Measurements from ENCODE around the gene PRCP. TPM values are rescaled to one million over a fixed set of nuclear protein-coding genes. Genes with fewer than 3 reads are reported as not detected.

The PRCP gene
- total RNA-seq, 1 donor from 2014 or later: 116 TPM

DNA sequence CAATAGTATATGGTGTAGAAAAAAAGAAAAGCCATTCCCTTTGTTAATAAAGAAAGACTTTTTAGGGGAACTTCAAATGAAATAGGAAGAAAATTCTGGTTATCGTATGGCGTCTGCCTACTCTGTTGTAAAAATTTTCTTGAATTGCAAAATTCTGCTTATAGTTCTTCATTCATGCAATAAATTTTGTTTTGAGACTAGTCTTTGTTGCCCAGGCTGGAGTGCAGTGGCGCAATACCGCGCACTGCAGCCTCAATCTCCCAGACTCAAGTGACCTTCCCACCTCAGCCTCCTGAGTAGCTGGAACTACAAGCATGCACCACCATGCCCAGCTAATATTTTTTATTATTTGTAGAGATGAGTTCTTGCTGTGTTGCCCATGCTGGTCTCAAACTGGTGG lies 7.1 kb upstream of the PRCP start:
- no peak for DNase-seq (ENCODE audit: low read depth in 2 of 2)

DNA sequence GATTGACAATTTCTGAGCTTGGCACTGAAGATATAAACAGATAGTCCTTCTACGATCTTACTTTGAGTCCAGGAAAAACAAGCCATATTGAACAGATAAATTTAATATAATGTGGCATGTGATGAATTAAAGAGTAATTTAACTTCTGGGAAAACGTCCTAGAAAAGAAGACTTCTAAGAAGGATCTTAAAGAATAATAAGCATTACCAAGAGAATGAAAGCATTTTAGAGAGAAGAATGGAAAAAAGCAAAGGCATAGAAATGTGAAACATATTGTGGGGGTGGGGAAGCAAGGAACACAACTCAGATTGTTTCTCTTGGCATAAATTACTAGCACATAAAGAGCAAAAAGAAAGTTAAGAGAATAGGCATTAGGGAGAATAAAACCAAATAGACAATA lies 6.7 kb upstream of the PRCP start:
- DNase-seq (ENCODE audit: low read depth in 2 of 2): peak in 1 of 2 donors; percentile 40

DNA sequence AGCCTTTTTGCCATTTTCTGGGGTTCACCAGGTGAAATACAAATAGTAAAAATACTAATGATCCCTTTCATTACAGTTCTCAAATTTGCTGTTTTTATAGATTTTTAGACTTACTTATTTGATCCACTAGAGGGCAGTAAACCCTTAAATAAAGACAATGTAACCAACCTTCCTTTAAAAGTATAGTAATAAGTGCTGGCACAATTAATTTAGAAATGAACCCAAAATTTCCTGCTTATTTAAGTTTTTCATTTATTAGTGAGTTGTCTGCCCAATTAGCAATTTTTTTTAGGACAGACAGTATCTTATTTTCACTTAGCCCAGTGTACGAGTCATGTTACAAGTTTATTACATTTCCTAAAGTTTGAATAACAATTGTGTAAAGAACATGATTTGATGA lies 6.0 kb upstream of the PRCP start:
- DNase-seq (ENCODE audit: low read depth in 2 of 2): peak in 1 of 2 donors; percentile 33

DNA sequence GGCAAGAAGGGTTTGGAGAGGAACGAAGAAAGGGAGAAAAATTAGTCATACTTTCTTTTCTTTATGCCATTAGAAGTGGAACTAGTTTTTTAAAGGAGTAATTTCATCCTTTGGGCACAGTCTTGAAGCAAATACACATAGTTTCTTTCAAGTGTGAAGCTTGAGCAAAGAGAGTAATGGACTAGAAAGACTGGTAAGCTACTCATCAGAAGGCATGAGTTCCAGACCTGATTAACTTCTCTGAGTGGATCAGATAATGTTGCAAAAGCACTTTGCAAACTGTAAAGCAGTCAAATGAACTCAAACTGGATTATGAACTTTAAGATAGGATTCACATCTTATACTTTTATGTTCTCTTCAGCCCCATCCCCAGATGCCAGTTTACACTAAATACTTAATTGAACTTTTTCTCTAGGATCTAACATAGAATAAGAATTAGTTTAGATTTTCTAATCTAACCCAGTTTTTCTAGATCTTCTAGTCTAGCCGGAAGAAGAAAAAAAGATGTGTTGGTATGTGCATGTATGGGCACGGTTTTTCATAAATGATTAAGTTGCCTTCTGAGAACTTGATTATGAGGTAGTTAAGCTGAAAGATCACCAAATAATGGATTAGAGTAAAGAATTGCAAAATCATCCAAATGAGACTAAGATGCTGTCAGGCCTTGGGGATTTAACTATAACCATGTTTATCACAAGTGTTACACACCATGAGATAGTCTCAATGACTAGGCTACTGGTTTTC lies 3.8 kb upstream of the PRCP start:
- DNase-seq (ENCODE audit: low read depth in 2 of 2): no peak

DNA sequence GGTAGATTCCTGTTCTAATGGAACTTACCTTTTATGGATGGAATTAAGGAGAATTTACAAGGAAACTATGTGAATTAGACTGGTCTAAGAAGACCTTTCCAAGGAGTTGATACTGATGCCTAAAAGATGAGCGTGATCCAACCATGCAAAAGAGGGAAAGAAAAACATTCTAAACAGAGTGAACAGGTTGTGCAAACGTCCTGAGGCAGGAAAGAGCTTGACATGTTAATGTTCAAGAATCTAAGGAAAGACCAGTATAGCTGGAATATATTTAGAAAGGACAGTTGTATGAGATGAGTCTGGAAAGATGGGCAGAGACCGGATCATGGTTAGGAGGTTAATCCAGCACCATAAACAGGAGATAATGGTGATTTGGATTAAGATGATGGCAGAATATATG lies 2.6 kb upstream of the PRCP start:
- no peak for DNase-seq (ENCODE audit: low read depth in 2 of 2)

DNA sequence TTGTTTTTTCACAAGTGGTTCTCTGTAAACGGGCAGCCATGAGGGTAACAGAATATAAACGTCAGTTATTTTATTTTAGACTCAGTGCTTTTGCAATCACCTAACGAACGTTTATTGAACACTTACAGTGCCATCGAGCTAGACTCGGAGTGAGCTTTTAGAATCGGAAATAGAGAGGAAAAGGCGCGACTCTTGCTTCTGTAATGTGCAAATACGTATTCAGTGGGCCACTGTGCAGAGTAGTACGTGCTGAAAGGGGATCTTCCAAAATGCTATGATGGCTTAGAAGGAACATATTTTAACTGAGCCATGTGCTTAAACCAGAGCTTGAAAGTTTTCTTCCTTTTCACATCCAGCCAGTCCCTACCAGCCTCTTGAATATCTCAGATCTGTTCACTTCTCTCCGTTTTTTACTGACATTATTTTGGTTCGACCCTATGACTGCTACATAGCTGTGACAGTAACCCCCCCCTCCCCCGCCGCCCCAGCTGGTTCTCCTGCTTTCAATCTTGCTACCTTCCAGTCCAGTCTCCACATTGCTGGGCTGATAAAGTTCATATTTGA lies 1.8 kb upstream of the PRCP start:
- no peak for DNase-seq (ENCODE audit: low read depth in 2 of 2)

DNA sequence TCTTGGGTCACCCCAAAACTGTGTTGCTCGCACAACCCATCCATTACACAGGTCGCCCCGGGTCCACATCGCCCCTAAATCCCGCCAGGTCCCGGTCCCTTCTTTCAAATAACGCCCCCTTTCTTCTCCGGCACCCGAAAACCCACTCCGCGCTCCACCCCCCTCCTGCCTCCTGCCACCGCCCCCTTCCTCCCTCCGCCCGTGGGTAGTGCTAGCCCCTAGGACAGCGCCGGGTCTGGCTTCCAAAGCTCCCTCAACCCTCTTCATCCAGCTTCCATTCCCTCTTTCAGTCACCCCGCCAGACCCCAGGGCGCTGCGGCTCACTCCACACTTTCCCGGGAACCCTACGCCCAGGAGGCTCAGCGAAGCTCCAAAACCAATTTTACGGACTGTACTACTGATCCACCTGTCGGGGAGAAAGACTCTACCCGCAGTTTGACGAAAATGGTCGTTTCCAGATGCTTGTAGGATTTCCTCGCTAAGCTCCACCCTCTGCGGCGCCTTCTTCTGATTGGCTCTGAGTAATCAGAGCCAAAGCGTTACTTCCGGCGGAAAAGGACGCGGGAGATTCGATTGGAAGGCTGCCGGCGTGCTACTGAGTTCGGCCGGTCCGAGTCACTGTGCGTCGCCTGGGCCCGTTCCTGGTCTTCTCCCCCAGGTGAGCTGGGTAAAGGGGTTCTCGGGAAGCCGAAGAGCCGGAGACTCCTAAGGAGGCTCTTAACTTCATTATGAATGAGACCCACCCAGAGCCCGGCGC lies 1.1 kb upstream of the PRCP start, which contains the start of gene DDIAS:
Gene DDIAS (plus strand): TSS at position 572 of the 757 bp plus-strand sequence. CDS start 13,003 bp downstream, outside the sequence.
- peak; percentile 98 to 99 for DNase-seq (ENCODE audit: low read depth in 2 of 2)

DNA sequence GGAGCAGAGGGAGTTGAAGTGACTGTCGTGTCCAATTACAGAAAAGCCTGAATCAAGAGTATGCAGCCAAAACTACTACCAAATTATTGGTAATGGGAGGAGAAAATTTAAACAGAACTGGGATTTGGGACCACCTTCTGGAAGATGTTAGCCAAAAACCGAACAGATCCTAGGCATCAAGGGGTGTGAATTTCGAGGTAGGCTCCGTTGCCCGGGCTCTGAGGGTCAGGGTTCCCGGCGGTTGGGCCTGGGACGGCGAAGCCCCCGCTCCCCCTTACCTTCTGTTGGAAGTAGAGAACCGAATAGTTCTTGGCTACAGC lies 313 bp downstream of the PRCP start:
- DNase-seq (ENCODE audit: low read depth in 2 of 2): no peak

DNA sequence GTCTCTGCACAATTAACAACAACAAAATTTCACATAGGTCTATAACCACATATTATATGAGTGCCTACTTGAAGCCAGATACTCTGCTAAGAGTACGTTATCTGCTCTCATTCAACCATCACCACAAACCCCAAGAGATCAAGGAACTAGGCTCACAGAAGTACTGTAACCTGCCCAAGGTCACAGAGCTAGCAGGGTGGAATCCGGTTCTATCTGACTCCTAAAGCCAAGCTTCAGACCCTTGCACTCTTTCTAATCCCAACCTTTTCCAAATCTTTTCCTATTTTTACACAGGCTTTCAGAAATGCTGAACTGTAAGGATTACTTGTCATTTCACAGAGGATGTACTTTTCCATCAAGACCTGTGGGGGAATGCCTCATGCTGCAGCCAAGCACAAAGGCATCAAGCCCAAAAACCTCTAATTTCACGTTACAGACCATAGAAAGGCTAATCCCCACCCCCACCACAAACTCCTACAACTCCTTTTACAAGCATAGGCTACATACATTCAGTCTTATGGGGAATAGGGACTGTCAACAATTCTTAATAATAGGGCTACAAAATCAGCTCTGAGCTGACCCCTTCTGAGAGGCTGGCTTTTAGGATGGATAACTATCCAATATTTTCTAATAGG lies 927 bp downstream of the PRCP start:
- no peak for DNase-seq (ENCODE audit: low read depth in 2 of 2)

DNA sequence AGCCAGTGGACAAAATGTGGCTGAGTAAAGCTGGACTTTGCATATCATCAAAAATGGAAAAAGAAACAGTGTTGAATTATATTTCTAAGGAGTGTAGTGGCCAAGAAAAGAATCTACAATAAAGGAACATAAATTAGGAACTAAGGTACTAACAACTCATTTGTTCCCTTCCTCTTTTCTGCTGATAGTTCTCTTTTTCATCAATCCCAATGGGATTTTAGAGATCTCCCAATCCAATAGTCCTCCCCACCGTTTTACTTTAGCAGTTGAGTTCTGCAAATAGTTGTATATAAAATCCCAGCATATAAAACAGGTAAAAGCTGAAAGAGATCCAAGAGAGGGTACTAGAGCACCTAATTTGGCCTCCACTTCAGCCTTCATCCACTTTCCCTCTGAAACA lies 2.0 kb downstream of the PRCP start:
- DNase-seq (ENCODE audit: low read depth in 2 of 2): no peak

DNA sequence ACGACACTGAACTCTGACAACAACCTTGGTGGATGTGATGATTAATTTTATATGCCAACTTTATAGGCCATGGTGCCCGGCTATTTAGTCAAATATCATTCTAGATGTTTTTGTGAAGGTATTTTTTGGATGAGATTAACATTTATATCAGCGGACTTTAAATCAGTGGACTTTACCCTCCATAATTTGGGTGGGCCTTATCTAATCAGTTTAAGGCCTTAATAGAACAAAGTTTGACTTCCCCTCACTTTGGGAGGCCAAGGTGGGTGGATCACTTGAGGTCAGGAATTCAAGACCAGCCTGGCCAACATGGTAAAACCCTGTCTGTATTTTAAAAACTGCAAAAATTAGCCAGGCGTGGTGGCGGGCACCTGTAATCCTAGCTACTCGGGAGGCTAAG lies 4.0 kb downstream of the PRCP start:
- no peak for DNase-seq (ENCODE audit: low read depth in 2 of 2)

DNA sequence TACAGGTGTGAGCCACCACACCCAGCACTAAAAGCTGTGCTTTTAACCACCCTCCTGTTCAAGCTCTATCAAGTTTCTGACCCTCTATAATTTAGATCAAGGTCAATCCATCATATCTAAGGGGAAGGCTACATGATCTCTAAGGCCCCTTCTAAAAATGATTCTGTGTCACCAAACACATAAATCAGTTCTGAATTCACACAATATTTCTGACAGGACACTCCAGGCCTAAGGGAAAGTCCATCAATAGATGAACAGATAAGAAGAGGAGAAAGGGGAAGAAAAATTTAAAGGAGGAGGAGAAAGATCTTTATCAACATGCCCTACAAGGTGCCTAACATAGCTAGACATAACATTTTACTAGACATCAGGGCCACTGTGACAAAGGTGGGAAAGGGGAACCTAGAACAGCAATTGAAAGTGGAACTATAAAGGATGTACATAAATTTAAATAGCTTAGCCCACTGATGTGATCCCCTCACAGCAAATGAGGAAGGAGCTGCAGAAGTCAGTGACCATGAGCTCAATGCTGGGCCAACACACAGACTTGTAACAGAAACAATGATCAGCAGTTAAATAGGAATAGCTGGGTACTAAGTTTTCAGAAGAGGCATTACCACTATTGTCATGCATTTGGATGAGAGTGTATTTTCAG lies 4.7 kb downstream of the PRCP start:
- no peak for DNase-seq (ENCODE audit: low read depth in 2 of 2)

DNA sequence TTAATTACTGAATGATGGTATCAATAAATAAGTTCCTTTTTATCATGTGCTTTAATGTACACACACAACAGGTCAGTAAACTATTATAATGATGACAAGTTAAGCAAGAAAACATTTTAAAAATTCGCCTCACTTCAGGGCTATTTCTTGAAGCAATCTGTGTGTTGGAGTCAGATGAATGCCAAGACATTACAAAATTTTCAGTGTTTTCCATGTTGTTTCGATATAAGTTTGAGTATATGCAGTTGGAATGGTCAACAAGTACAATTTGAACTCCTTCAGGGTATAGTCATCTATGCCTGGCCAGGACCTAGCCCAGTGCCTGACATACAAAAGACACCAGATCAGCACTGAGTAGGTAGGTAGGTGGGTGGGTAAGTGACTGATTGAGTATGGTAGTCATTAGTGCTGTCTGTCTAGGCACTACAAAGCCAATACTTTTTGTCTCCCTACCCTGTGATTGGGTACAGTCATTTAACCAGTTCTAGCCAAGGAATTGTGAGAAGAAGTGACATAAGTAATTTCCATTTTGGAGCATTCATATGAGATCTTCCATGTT lies 7.5 kb downstream of the PRCP start:
- no peak for DNase-seq (ENCODE audit: low read depth in 2 of 2)

DNA sequence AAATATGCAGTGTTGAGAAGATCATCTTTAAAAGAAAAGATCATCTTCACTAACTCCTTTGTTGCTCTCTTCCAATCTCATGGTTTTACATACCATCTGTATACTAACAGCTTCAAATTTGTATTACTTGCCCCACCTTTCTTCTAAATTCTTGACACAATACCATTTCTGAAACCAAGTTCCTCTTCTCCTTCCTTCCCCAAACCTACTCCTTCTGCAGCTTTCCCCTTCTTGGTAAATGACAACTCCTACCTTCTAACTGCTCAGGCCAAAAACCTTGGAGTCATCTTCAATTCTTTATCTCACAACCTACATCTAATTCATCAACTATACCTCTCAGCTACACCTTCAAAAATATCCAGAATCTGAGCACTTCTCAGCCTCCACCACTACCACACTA lies 9.3 kb downstream of the PRCP start:
- DNase-seq (ENCODE audit: low read depth in 2 of 2): no peak

DNA sequence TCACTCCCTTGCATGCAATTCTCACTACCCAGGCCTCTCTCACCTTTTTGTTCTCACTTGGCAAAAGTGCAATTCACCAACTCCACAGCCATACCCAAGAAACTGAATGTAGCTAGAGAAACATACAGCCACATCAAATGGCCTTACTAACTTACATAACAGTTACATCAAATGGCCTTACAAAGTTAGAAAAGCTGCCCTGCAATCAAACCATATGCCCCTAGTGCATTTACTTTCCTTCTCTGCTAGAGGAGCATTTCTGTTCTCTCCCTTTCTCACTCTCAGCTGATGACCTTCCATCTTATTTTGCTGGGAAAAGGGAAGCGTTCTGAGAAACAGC lies 10.3 kb downstream of the PRCP start:
- no peak for DNase-seq (ENCODE audit: low read depth in 2 of 2)

DNA sequence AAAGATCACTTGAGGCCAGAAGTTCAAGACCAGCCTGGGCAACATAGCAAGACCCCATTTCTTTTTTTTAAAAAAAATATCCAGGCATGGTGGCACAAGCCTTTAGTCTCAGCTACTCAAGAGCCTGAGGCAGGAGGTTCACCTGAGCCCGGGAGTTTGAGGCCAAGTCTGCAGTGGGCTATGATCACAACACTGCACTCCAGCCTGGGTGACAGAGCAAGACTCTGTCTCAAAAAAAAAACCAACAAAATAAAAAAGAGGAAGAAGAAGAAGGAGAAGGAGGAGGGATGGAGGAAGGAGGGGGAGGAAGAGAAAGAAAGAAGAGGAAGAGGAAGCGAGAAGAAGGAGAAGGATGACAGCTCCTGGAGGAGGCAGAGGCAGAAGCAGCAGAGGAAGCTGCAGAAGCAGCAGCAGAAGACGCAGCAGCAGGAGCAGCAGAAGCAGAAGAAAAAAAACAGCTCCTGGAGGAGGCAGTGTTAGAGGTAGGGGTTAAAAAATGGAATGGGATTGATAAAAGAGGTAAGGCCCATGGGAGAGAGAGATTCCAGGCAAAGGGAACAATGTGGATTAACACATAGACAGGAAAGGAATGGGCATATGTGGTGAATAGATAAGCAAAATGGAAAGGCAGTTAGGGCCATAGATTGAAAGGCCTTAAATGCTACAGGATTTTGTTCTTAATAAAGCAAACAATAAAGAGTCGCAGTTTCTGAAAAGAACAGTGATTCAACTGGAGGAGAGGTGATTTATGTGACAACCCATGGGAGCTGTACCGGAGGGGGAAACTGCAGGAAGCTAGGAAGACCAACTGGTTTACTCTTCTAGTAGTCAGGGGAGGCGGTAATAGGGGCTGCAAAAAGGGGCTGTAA lies 10.9 kb downstream of the PRCP start:
- peak; percentile 75 to 94 for DNase-seq (ENCODE audit: low read depth in 2 of 2)

DNA sequence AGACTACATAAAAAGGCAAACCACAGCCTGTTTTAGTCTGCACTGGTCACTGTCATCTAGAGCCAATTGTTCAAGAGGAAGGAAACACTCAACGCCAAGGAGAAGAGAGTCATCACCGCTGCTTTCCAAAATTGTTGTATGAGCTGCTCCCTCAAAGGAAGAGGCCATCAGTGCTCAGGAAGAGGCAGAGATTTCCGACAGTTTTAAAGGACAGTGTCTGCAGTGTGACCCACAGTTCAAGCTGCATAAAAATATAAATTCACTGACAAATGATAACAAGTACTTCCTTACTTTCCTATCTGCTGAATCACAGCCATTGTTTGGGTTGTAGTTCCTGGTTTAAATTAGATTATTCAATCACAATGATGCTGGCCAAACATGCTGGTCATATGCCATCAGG lies 16.4 kb downstream of the PRCP start:
- DNase-seq (ENCODE audit: low read depth in 2 of 2): peak; percentile 96 to 98

DNA sequence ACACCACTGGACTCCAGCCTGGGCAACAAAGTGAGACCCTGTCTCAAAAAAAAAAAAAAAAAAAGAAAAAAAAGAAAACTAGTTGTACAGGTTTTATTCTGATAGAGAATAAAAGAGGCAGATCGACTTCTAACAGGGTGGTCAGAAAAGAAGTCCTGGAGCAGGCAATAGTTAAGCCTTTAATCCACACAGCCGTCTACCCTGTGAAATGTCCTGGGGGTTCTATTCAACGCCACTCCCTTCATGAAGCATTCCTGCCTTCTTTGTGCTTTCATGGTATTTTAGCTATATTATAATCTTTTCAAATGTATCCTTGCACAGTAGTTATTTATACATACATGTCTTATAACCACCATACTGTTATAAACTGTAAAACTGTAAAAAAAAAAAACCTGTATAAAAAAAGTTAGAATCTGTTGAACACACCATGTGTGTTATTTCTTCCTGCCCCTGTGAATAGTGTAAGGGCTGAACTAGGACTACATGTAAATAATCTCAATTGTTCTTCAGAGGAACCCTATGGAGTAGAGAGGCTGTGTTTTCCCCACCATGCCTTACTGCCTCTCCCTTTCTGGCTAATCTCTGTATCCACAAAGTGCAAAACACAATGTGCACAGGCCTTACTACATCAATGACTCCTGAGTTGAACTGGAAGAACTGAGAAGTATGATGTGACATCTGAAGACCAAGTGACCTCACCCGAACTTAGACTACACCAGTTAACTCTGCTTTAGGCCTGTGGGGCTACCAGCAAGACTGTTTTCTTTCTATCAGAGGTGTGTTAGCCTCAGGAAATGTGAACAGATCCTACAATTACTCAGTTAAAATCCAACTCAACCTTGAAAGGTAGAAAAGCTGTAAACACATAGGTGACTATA lies 25.3 kb downstream of the PRCP start:
- DNase-seq (ENCODE audit: low read depth in 2 of 2): no peak

DNA sequence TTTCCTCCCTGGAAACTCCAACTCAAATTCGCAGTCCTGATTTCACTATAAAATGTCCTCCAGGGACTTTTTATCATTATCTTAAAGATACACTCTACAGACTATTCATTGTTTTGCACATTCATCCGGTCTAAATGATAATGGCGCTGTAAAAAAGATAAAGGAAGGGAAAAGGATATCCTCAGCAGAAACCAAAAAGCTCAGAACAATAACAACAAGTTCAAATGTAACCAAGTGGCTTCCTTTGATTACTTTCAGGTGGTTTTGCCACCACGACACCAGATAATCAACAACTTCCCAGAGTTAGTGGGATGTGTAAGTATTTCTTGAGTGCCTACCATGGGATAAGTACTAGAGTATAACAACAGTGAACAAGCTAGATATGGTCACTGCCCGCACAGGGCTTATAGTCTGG lies 26.3 kb downstream of the PRCP start:
- DNase-seq (ENCODE audit: low read depth in 2 of 2): peak in 1 of 2 donors; percentile 63
